Uterus (tissue), 2 donors: ENCODE measurements around the gene WSCD1.

Experiments
- CTCF ChIP-seq, 4 experiments: fragments of 200-600 bp in 2 of 4; fragments of 450-650 bp in 2 of 4; sonication (generic) in 2 of 4; IDR thresholded peaks; one replicate each; pipeline ENCODE4 v1.5.1; 2016 to 2019; ENCODE audit warnings: antibody characterized with exemption in 4 of 4, mild to moderate bottlenecking in 2 of 4, moderate library complexity in 1 of 4
- POLR2A ChIP-seq, 2 donors: fragments of 450-650 bp; IDR thresholded peaks; one replicate each; pipeline ENCODE4 v1.6.1; 2016; ENCODE audit warnings: antibody characterized with exemption in 2 of 2, mild to moderate bottlenecking in 1 of 2, moderate library complexity in 1 of 2

- TF ChIP-seq CTCF (IDR thresholded peaks at IDR 0.05) (no peak), POLR2A (IDR thresholded peaks at IDR 0.05) (no peak)
Observed at GRCh38 chr17:6145946-6146345, 75.8 kb downstream of the WSCD1 start.
